K562 (cell line): ENCODE measurements around the gene SNRPA. TPM values are rescaled to one million over a fixed set of nuclear protein-coding genes. Genes with fewer than 3 reads are reported as not detected.

Source experiments
- CAMTA2 ChIP-seq: fragments of 250-450 bp; sonication (Bioruptor Pico); conservative IDR thresholded peaks from 2 replicates; pipeline ENCODE4 v1.5.1; 2022
- CHD2 ChIP-seq: IDR thresholded peaks from 2 replicates; pipeline ENCODE4 v1.6.1; 2011; ENCODE audit warnings: low read depth, low read length
- CREB1 ChIP-seq, 2 experiments: sonication (generic) in 1 of 2; formaldehyde crosslinking in 1 of 2; IDR thresholded peaks; 2 replicates each; pipeline versions ENCODE4 v1.6.1 to v1.8.0; 2012 to 2022; ENCODE audit warnings: inconsistent platforms in 1 of 2, mild to moderate bottlenecking in 1 of 2, missing genetic modification reagents in 1 of 2, moderate library complexity in 1 of 2
- CTBP1 ChIP-seq: fragments of 450-650 bp; IDR thresholded peaks from 2 replicates; pipeline ENCODE4 v1.6.1; 2016; ENCODE audit warnings: borderline replicate concordance
- EWSR1 ChIP-seq: fragments of 450-650 bp; IDR thresholded peaks from 2 replicates; pipeline ENCODE4 v1.6.1; 2018; ENCODE audit warnings: borderline replicate concordance, mild to moderate bottlenecking, low read depth, moderate library complexity; ENCODE audit not compliant: partially characterized antibody
- HIVEP1 ChIP-seq: fragments of 250-450 bp; sonication (Bioruptor Pico); IDR thresholded peaks from 2 replicates; pipeline ENCODE4 v1.4.0; 2020; ENCODE audit warnings: mild to moderate bottlenecking
- MCM3 ChIP-seq: fragments of 450-650 bp; IDR thresholded peaks from 2 replicates; pipeline ENCODE4 v1.6.1; 2016
- NFE2L1 ChIP-seq: fragments of 450-650 bp; IDR thresholded peaks from 2 replicates; pipeline ENCODE4 v1.6.1; 2016; ENCODE audit warnings: missing genetic modification characterization, low read depth, mild to moderate bottlenecking, missing compliant biosample characterization, moderate library complexity, borderline replicate concordance
- PHB2 ChIP-seq: fragments of 450-650 bp; IDR thresholded peaks from 2 replicates; pipeline ENCODE4 v1.6.1; 2017; ENCODE audit warnings: low read depth
- SIN3B ChIP-seq: fragments of 450-650 bp; IDR thresholded peaks from 2 replicates; pipeline ENCODE4 v1.6.1; 2017; ENCODE audit warnings: low read depth, mild to moderate bottlenecking, moderate library complexity
- SLC30A9 ChIP-seq: fragments of 250-450 bp; sonication (Bioruptor Pico); IDR thresholded peaks from 2 replicates; pipeline ENCODE4 v1.8.0; 2022; ENCODE audit warnings: mild to moderate bottlenecking, moderate library complexity
- ZBTB17 ChIP-seq: fragments of 450-650 bp; formaldehyde crosslinking; IDR thresholded peaks from 2 replicates; pipeline ENCODE4 v1.4.0; 2020; ENCODE audit warnings: mild to moderate bottlenecking
- ZFP1 ChIP-seq: fragments of 450-650 bp; formaldehyde crosslinking; IDR thresholded peaks from 2 replicates; pipeline ENCODE4 v1.4.0; 2020; ENCODE audit warnings: mild to moderate bottlenecking, mixed read lengths
- ZKSCAN1 ChIP-seq: fragments of 150-350 bp; IDR thresholded peaks from 2 replicates; pipeline ENCODE4 v1.6.1; 2016; ENCODE audit warnings: low read depth, low read length
- polyA plus RNA-seq, 8 experiments: library from polyadenylated mRNA; depleted of rRNA in 4 of 8; stranded (reverse) in 5 of 8; unstranded in 3 of 8; fragments of >200 nt; fragmentation: Nextera tagmentation in 2 of 8; fragmentation: Illumina TruSeq in 1 of 8; extraction: Ambion mirVana in 2 of 8; extraction: Trizol in 1 of 8; gene quantifications; 2 replicates each; pipeline versions ENCODE4 v1.2.1 to v1.2.3, GENCODE V29; 2011 to 2014; ENCODE audit warnings: inconsistent platforms in 1 of 8, missing spikeins in 1 of 8
- total RNA-seq, 7 experiments: library from RNA; depleted of rRNA in 6 of 7; stranded (reverse); fragments of >200 nt in 6 of 7; fragmentation: Illumina TruSeq in 2 of 7; extraction: Trizol in 2 of 7; gene quantifications; 2 replicates each; pipeline versions ENCODE4 v1.2.1 to v1.2.3, GENCODE V29; 2011 to 2021; ENCODE audit warnings: low replicate concordance in 1 of 7
- TF ChIP-seq, protein P1 (sequence below): fragments of 450-650 bp; IDR thresholded peaks from 2 replicates; pipeline ENCODE4 v1.6.1; 2016; ENCODE audit warnings: borderline replicate concordance
- TF ChIP-seq, protein P2 (sequence below): fragments of 200-800 bp; sonication (Bioruptor generic); IDR thresholded peaks from 2 replicates; pipeline ENCODE4 v1.6.1; 2017; ENCODE audit warnings: missing genetic modification characterization, missing compliant biosample characterization
- TF ChIP-seq, protein P3 (sequence below): fragments of 450-650 bp; formaldehyde crosslinking; IDR thresholded peaks from 2 replicates; pipeline ENCODE4 v1.4.0; 2022; ENCODE audit warnings: missing genetic modification characterization
- TF ChIP-seq, protein P4 (sequence below): sonication (generic); formaldehyde crosslinking; IDR thresholded peaks from 2 replicates; pipeline ENCODE4 v1.8.0; 2023; ENCODE audit warnings: missing genetic modification reagents, mild to moderate bottlenecking, borderline replicate concordance

Gene SNRPA
- total and polyA plus RNA-seq, 9 of the 15 experiments (the other 6 are each of a cell fraction or from before 2014, with no cell fraction given): 16.3 to 311 (median 193) TPM

DNA sequence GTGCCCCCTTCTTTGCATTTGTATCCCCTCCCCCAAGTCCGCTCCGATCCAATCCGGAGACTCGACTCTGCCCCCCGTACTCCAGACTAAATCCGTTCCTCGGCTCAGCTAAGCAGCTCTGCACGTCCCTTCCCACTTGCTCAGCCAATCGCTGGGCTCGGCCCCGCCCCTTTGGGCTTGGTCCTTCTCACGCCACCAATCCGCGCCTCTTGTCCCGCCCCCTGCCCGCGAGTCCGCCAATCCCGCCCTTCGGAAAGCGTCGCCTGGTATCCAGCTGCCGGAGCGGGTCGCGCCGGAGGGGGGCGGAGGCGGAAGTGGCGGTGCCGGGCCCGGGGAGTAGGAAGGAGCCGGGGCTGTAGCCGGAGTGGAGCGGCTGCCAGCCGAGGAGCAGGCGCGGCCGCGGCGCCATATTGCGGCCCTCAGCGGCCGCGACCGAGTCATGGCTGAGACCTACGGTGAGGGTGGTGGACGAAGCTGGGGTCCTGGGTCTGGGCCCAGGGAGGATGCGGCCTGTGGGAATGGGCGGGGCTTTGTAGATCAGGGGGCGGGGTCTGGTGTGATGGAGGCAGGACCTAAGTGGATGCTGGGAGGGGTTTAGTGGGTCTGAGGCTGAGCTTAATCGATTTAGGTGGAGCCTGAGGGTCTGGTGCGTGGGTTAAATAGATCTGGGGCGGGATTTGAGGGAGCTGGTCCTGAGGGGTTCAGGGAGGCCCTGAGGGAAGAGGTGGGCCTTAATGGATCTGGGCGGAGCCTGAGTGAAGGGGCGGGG, 27.1 kb downstream of the SNRPA start, which contains the start of gene RAB4B (continued):
- TF ChIP-seq, protein P1, sequence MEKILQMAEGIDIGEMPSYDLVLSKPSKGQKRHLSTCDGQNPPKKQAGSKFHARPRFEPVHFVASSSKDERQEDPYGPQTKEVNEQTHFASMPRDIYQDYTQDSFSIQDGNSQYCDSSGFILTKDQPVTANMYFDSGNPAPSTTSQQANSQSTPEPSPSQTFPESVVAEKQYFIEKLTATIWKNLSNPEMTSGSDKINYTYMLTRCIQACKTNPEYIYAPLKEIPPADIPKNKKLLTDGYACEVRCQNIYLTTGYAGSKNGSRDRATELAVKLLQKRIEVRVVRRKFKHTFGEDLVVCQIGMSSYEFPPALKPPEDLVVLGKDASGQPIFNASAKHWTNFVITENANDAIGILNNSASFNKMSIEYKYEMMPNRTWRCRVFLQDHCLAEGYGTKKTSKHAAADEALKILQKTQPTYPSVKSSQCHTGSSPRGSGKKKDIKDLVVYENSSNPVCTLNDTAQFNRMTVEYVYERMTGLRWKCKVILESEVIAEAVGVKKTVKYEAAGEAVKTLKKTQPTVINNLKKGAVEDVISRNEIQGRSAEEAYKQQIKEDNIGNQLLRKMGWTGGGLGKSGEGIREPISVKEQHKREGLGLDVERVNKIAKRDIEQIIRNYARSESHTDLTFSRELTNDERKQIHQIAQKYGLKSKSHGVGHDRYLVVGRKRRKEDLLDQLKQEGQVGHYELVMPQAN: peak; percentile 92
- TF ChIP-seq CTBP1: peak; percentile 64
- no peak for TF ChIP-seq EWSR1
- TF ChIP-seq CAMTA2 (CRISPR knock-in tag): no peak
- no peak for TF ChIP-seq HIVEP1 (CRISPR knock-in tag)
- TF ChIP-seq MCM3: no peak
- TF ChIP-seq ZKSCAN1: no peak
- no peak for TF ChIP-seq SLC30A9 (CRISPR knock-in tag)
- TF ChIP-seq SIN3B: peak; percentile 59; the same call in 1 of the 2 replicates
- TF ChIP-seq, protein P2, sequence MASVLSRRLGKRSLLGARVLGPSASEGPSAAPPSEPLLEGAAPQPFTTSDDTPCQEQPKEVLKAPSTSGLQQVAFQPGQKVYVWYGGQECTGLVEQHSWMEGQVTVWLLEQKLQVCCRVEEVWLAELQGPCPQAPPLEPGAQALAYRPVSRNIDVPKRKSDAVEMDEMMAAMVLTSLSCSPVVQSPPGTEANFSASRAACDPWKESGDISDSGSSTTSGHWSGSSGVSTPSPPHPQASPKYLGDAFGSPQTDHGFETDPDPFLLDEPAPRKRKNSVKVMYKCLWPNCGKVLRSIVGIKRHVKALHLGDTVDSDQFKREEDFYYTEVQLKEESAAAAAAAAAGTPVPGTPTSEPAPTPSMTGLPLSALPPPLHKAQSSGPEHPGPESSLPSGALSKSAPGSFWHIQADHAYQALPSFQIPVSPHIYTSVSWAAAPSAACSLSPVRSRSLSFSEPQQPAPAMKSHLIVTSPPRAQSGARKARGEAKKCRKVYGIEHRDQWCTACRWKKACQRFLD (CRISPR knock-in tag): no peak
- peak; percentile 58 for TF ChIP-seq ZBTB17 (CRISPR knock-in tag)
- TF ChIP-seq ZFP1: no peak
- TF ChIP-seq NFE2L1 (tag): no peak
- peak; percentile 89 for TF ChIP-seq CHD2
- TF ChIP-seq CREB1 (IDR thresholded peaks at IDR 0.05): peak; percentile 79
- peak; percentile 87 for TF ChIP-seq CREB1 (CRISPR knock-in tag; IDR thresholded peaks at IDR 0.05)
- TF ChIP-seq, protein P3, sequence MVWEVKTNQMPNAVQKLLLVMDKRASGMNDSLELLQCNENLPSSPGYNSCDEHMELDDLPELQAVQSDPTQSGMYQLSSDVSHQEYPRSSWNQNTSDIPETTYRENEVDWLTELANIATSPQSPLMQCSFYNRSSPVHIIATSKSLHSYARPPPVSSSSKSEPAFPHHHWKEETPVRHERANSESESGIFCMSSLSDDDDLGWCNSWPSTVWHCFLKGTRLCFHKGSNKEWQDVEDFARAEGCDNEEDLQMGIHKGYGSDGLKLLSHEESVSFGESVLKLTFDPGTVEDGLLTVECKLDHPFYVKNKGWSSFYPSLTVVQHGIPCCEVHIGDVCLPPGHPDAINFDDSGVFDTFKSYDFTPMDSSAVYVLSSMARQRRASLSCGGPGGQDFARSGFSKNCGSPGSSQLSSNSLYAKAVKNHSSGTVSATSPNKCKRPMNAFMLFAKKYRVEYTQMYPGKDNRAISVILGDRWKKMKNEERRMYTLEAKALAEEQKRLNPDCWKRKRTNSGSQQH: no peak
- TF ChIP-seq, protein P4, sequence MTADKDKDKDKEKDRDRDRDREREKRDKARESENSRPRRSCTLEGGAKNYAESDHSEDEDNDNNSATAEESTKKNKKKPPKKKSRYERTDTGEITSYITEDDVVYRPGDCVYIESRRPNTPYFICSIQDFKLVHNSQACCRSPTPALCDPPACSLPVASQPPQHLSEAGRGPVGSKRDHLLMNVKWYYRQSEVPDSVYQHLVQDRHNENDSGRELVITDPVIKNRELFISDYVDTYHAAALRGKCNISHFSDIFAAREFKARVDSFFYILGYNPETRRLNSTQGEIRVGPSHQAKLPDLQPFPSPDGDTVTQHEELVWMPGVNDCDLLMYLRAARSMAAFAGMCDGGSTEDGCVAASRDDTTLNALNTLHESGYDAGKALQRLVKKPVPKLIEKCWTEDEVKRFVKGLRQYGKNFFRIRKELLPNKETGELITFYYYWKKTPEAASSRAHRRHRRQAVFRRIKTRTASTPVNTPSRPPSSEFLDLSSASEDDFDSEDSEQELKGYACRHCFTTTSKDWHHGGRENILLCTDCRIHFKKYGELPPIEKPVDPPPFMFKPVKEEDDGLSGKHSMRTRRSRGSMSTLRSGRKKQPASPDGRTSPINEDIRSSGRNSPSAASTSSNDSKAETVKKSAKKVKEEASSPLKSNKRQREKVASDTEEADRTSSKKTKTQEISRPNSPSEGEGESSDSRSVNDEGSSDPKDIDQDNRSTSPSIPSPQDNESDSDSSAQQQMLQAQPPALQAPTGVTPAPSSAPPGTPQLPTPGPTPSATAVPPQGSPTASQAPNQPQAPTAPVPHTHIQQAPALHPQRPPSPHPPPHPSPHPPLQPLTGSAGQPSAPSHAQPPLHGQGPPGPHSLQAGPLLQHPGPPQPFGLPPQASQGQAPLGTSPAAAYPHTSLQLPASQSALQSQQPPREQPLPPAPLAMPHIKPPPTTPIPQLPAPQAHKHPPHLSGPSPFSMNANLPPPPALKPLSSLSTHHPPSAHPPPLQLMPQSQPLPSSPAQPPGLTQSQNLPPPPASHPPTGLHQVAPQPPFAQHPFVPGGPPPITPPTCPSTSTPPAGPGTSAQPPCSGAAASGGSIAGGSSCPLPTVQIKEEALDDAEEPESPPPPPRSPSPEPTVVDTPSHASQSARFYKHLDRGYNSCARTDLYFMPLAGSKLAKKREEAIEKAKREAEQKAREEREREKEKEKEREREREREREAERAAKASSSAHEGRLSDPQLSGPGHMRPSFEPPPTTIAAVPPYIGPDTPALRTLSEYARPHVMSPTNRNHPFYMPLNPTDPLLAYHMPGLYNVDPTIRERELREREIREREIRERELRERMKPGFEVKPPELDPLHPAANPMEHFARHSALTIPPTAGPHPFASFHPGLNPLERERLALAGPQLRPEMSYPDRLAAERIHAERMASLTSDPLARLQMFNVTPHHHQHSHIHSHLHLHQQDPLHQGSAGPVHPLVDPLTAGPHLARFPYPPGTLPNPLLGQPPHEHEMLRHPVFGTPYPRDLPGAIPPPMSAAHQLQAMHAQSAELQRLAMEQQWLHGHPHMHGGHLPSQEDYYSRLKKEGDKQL (CRISPR knock-in tag): no peak
- no peak for TF ChIP-seq PHB2
